Measurements from ENCODE around the gene TLN1.

Gene TLN1

DNA sequence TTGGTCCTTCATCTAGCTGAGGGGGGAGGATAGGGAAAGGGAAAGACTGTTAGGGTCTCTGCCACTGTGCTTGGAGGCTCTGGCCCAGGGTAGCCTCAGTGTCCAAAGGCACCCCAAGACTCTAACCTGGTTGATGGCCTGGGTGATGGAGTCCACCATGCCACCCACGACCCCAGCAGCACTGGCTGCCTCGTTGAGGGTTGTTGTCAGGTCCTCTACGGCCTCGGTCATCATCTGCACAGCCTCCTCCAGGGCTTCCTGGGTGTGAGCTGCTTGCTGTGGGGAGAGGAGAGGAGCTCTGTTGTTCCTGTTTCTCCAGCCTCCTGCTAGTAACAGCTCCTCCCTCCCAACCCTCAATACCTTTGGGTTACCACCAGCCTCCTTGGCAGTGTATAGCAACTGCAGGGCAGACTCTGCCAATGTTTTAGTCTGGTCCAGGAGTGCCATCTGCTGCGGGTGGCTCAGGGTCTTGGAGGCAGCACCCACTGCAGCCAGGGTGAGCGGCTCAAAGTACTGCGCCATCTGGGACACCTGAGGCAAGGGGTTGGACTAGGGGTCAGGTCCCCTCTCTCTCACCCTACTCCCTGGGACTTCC lies 26.1 kb downstream of the TLN1 start:
- TF ChIP-seq, protein P1, sequence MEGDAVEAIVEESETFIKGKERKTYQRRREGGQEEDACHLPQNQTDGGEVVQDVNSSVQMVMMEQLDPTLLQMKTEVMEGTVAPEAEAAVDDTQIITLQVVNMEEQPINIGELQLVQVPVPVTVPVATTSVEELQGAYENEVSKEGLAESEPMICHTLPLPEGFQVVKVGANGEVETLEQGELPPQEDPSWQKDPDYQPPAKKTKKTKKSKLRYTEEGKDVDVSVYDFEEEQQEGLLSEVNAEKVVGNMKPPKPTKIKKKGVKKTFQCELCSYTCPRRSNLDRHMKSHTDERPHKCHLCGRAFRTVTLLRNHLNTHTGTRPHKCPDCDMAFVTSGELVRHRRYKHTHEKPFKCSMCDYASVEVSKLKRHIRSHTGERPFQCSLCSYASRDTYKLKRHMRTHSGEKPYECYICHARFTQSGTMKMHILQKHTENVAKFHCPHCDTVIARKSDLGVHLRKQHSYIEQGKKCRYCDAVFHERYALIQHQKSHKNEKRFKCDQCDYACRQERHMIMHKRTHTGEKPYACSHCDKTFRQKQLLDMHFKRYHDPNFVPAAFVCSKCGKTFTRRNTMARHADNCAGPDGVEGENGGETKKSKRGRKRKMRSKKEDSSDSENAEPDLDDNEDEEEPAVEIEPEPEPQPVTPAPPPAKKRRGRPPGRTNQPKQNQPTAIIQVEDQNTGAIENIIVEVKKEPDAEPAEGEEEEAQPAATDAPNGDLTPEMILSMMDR (IDR thresholded peaks at IDR 0.05; ENCODE audit: low read depth, low read length) = no peak
- DNase-seq (ENCODE audit: extremely low read depth, low read depth) = no peak

DNA sequence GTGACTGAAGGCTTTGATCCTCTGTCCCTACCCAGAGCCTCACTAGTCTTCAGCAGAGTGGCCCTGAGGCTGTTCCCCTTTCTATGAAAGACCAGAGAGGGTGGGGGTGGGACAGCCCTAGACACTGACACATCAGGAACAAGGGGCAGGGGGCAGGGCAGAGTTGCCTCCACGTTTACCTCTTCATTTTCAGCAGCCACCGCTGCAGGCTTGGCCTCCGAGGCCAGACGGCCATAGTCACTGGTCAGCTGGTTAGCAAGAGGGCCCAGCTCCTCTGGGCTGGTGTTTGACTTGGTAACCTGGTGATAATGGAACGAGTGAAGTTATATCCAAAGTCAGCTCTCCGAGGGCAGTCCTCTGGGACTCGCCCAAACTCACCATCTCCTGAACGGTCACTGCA lies 26.6 kb downstream of the TLN1 start:
- DNase-seq (ENCODE audit: extremely low read depth, low read depth) = no peak
- TF ChIP-seq, protein P1 (IDR thresholded peaks at IDR 0.05; ENCODE audit: low read depth, low read length) = no peak

- TF ChIP-seq, protein P1 (IDR thresholded peaks at IDR 0.05; ENCODE audit: low read depth, low read length) = no peak
- no peak for DNase-seq (ENCODE audit: extremely low read depth, low read depth)
Observed at GRCh38 chr9:35703906-35704672, 27.9 kb downstream of the TLN1 start.

GRCh38 chr9:35702696-35703095 lies 29.3 kb downstream of the TLN1 start:
- no peak for DNase-seq (ENCODE audit: extremely low read depth, low read depth)
- TF ChIP-seq, protein P1 (IDR thresholded peaks at IDR 0.05; ENCODE audit: low read depth, low read length) = no peak

DNA sequence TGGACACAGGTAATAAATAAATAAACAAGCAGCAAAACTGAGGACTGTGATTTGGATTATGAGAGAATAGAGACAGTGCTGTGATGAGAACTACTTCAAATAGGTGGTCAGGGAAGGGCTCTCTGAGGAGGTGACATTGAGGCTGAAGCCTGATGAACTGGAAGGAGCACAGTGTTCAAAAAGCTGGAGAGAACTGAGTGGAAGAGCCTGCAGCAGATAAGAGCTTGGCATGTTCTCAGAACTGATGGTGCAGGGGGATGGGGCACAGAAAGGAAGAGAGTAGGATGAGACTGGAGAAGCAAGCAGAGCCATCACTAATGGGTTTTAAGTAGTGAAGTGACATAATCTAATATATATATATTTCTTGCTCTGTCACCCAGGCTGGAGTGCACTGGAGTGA lies 31.1 kb downstream of the TLN1 start:
- no peak for DNase-seq (ENCODE audit: extremely low read depth, low read depth)

GRCh38 chr9:35700031-35700430 lies 32.0 kb downstream of the TLN1 start:
- TF ChIP-seq, protein P1 (IDR thresholded peaks at IDR 0.05; ENCODE audit: low read depth, low read length) = no peak
- DNase-seq (ENCODE audit: extremely low read depth, low read depth) = no peak

More for the DNA sequence above, 31.1 kb downstream of the TLN1 start:
- TF ChIP-seq, protein P1 (IDR thresholded peaks at IDR 0.05; ENCODE audit: low read depth, low read length) = no peak

DNA sequence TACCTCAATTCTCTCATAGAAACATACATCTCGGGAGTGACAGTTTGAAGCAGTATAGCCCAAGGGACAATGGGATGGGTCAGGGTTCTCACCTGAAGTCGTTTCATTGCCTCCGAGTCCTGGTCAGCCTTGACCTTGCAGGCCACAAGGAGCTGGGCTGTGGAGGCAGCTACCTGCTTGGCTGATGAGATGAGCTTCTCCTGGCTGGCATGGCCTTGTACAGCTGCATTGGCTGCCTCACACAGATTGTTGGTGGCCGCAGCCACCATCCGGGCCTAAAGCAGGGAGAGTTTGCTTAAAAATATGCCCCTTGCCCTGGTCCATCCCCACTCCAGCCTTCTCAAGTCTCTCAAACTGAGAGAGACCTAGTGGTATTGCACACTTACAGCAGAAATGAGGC lies 33.8 kb downstream of the TLN1 start:
- DNase-seq (ENCODE audit: extremely low read depth, low read depth) = no peak
- TF ChIP-seq, protein P1 (IDR thresholded peaks at IDR 0.05; ENCODE audit: low read depth, low read length) = no peak
